GM12878 (cell line): Measurements from ENCODE around the gene CLIP3. TPM values are rescaled to one million over a fixed set of nuclear protein-coding genes. Genes with fewer than 3 reads are reported as not detected.

Experiments used
- ATAC-seq: fragments of 200-7000 bp; cut with Tn5 transposase; 3 replicates; pipeline ENCODE4 v1.9.1; 2020; ENCODE audit warnings: mild to moderate bottlenecking, moderate library complexity
- BruUV-seq: library from RNA; stranded (reverse); fragments of 400-500 nt; replicated peaks from 2 replicates; lab custom pipeline; 2021; lab: Mats Ljungman, UMichigan
- CTCF ChIA-PET: fragments of 300-600 bp; sonication (Branson Sonifier 250); formaldehyde crosslinking; extraction: SDS; loops from one replicate; lab custom pipeline; 2021; ENCODE audit warnings: inconsistent platforms; lab: Yijun Ruan, JAX
- POLR2A ChIA-PET: fragments of 350-600 bp; formaldehyde crosslinking; extraction: SDS; loops from one replicate; lab custom pipeline; 2021; ENCODE audit warnings: inconsistent platforms; lab: Charles Lee
- RAD21 ChIA-PET: fragments of 300-600 bp; sonication (Branson Sonifier 250); formaldehyde crosslinking; loops from one replicate; lab custom pipeline; 2023; ENCODE audit warnings: antibody characterized with exemption; ENCODE audit not compliant: unreplicated experiment; lab: Charles Lee
- SMC1A ChIA-PET: fragments of 300-600 bp; sonication (Branson Sonifier 250); formaldehyde crosslinking; loops from one replicate; lab custom pipeline; 2023; ENCODE audit not compliant: unreplicated experiment, uncharacterized antibody; lab: Charles Lee
- DNase-seq: peaks from one replicate; pipeline ENCODE4 v3.0.0-alpha.2; 2011; ENCODE audit warnings: low read depth, low spot score
- FAIRE-seq: peaks from 3 replicates; lab custom pipeline; 2011; peaks lifted over from hg19 to GRCh38; lab: Jason Lieb, UNC
- H2AFZ ChIP-seq: 2 replicates; pipeline ENCODE4 v1.6.0; 2011; ENCODE audit warnings: low read depth, low read length, control low read depth; ENCODE audit not compliant: control insufficient read depth
- H3K27ac ChIP-seq: 2 replicates; pipeline ENCODE4 v1.5.1; 2011; ENCODE audit warnings: control low read depth; ENCODE audit not compliant: control insufficient read depth, insufficient read depth
- H3K27me3 ChIP-seq, 2 experiments: replicated peaks in 1 of 2; 2 replicates each; pipeline versions ENCODE4 v1.6.0 to v1.6.1; 2011; ENCODE audit warnings: low read length in 1 of 2; ENCODE audit not compliant: control insufficient read depth in 2 of 2, insufficient read depth in 2 of 2
- H3K36me3 ChIP-seq, 2 experiments: 2 replicates each; pipeline ENCODE4 v1.5.1; 2011; ENCODE audit warnings: low read length in 1 of 2; ENCODE audit not compliant: control insufficient read depth in 2 of 2, insufficient read depth in 2 of 2
- H3K4me1 ChIP-seq: 2 replicates; pipeline ENCODE4 v1.6.1; 2011; ENCODE audit warnings: mild to moderate bottlenecking, low read length, moderate library complexity, mixed read lengths; ENCODE audit not compliant: control insufficient read depth, insufficient read depth
- H3K4me2 ChIP-seq: 2 replicates; pipeline ENCODE4 v1.6.0; 2011; ENCODE audit warnings: control low read depth; ENCODE audit not compliant: control insufficient read depth, insufficient read depth
- H3K4me3 ChIP-seq: fragments of 200-600 bp; sonication (generic); 2 replicates; pipeline ENCODE4 v1.5.1; 2016
- H3K79me2 ChIP-seq: 2 replicates; pipeline ENCODE4 v1.6.0; 2011; ENCODE audit warnings: low read length; ENCODE audit not compliant: control insufficient read depth, insufficient read depth
- H3K9ac ChIP-seq: 2 replicates; pipeline ENCODE4 v1.8.0; 2011; ENCODE audit warnings: low read length, control low read depth, mixed read lengths; ENCODE audit not compliant: control insufficient read depth, insufficient read depth
- H3K9me3 ChIP-seq: replicated peaks from 3 replicates; pipeline ENCODE4 v1.5.1; 2011; ENCODE audit warnings: mild to moderate bottlenecking, low read length; ENCODE audit not compliant: control insufficient read depth, insufficient read depth
- H4K20me1 ChIP-seq: 2 replicates; pipeline ENCODE4 v1.6.0; 2011; ENCODE audit not compliant: control insufficient read depth, insufficient read depth
- EP300 ChIP-seq, 2 experiments: fragments of 150-350 bp in 1 of 2; IDR thresholded peaks; 2 replicates each; pipeline ENCODE4 v1.6.1; 2011 to 2012; ENCODE audit warnings: low read depth in 2 of 2, low read length in 2 of 2, borderline replicate concordance in 1 of 2, improper control_type of control experiment in 1 of 2, inconsistent platforms in 1 of 2; ENCODE audit not compliant: control insufficient read depth in 1 of 2
- IKZF2 ChIP-seq, 2 experiments: fragments of 450-650 bp; IDR thresholded peaks; 2 replicates each; pipeline ENCODE4 v1.6.1; 2017; ENCODE audit warnings: mild to moderate bottlenecking in 2 of 2, moderate library complexity in 2 of 2
- MTA3 ChIP-seq: IDR thresholded peaks from 2 replicates; pipeline ENCODE4 v1.6.1; 2012; ENCODE audit warnings: low read length, inconsistent platforms, borderline replicate concordance
- PAX8 ChIP-seq: fragments of 450-650 bp; IDR thresholded peaks from 2 replicates; pipeline ENCODE4 v1.6.1; 2017; ENCODE audit warnings: mild to moderate bottlenecking, moderate library complexity
- RAD51 ChIP-seq: fragments of 450-650 bp; IDR thresholded peaks from 2 replicates; pipeline ENCODE4 v1.6.1; 2016; ENCODE audit warnings: moderate library complexity, mild to moderate bottlenecking, inconsistent platforms
- SMARCA5 ChIP-seq: fragments of 450-650 bp; IDR thresholded peaks from 2 replicates; pipeline ENCODE4 v1.6.1; 2017; ENCODE audit warnings: mild to moderate bottlenecking
- SREBF2 ChIP-seq: IDR thresholded peaks from 2 replicates; pipeline ENCODE4 v1.6.1; 2012; ENCODE audit warnings: mild to moderate bottlenecking, low read length
- STAT1 ChIP-seq: fragments of 450-650 bp; conservative IDR thresholded peaks from 2 replicates; pipeline ENCODE4 v1.6.1; 2014; ENCODE audit warnings: antibody characterized with exemption, mild to moderate bottlenecking
- WGBS: methylation state at CpG from one replicate; pipeline ENCODE4 v1.1.6; 2016; ENCODE audit warnings: low lambda C conversion rate; ENCODE audit not compliant: insufficient replicate concordance, insufficient coverage; ENCODE audit errors: missing lambda C conversion rate; 5-methylcytosine and 5-hydroxymethylcytosine counted together
- in situ Hi-C: fragments of 300-500 bp; cut with MboI; formaldehyde crosslinking; loops from 9 replicates; pipeline ENCODE4 v1.14.3; 2018; ENCODE audit warnings: mixed read lengths
- intact Hi-C: fragments of 100-400 bp; cut with micrococcal nuclease; formaldehyde crosslinking; loops from one replicate; pipeline ENCODE4 v1.14.2; 2022; ENCODE audit not compliant: unreplicated experiment
- polyA plus RNA-seq, 11 experiments: library from polyadenylated mRNA; depleted of rRNA in 4 of 11; unstranded in 6 of 11; stranded (reverse) in 5 of 11; fragments of >200 nt; fragmentation: Nextera tagmentation in 4 of 11; fragmentation: Illumina TruSeq in 1 of 11; extraction: Ambion mirVana in 4 of 11; extraction: Trizol in 1 of 11; gene quantifications; 1 replicate in 1 of 11; 2 replicates in 10 of 11; pipeline versions ENCODE4 v1.2.1 to v1.2.3, GENCODE V29; 2011 to 2016; ENCODE audit warnings: inconsistent platforms in 2 of 11, missing spikeins in 2 of 11, low read depth in 1 of 11
- total RNA-seq, 4 experiments: library from RNA; depleted of rRNA in 3 of 4; stranded (reverse); fragments of >200 nt in 3 of 4; fragmentation: Illumina TruSeq in 1 of 4; extraction: Trizol in 1 of 4; gene quantifications; 2 replicates each; pipeline versions ENCODE4 v1.2.1 to v1.2.3, GENCODE V29; 2013 to 2021
- TF ChIP-seq, protein P1 (sequence below): fragments of 450-650 bp; IDR thresholded peaks from 2 replicates; pipeline ENCODE4 v1.6.1; 2017; ENCODE audit warnings: mild to moderate bottlenecking
- TF ChIP-seq, protein P2 (sequence below): fragments of 450-650 bp; IDR thresholded peaks from 2 replicates; pipeline ENCODE4 v1.6.1; 2017; ENCODE audit warnings: mild to moderate bottlenecking, moderate library complexity

Gene CLIP3
- total and polyA plus RNA-seq, 10 of the 15 experiments (the other 5 are each of a cell fraction or from before 2014, with no cell fraction given) = 0.09 to 2.7 (median 0.45) TPM; not detected in 1

DNA sequence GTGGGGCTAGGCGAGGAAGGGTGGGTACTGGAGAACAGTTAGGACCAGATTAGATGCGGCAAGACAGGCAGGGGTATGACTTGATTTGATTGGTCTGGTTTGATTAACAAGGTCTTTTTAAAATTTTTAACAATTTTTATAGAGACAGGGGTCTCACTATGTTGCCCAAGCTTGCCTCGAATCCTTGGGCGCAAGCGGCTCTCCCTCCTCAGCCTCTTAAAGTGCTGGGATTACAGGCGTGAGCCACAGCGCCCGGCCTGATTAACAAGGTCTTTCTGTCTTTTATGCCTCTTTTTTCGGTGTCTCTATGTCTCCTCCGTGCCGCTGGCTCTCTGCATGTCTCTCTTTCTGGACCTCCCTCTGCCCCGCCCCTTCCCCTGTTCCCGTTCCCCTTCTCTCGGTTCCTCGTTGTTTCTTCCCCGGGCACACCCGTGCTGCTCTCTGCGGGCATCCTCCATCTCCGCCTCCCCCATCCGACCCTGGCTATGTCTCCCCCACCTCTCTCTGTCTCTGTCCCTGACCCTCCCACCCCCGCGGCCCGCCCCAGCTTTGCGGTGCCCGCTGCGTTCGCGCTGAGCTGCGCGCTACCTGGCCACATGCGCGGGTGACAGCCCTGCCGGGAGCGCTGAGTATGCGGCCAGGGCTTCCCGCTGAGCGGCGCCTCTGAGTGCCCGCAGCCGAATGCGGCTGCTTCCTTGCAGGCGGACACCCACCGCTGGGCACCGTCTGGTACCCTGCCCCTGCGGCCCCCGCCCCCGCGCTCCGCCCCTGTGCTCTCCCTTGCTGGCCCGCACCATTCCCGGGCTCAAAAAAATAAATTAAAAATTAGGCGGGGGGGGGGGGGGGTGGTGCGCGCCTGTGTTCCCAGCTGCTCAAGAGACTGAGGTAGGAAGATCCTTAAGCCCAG lies 45.8 kb downstream of the CLIP3 start:
- Histone ChIP-seq H4K20me1 (no peaks in the 10 kb centered on the region), H3K36me3 (no peaks in the 10 kb centered on the region), H3K9me3 (no peaks in the 10 kb centered on the region), H3K4me3 (peak overlapping the region; percentile 47; the same call in 1 of the 2 replicates), H3K79me2 (no peaks in the 10 kb centered on the region), H3K4me1 (no peaks in the 10 kb centered on the region), H3K27me3 (peaks cover 0 to 2% of the 10 kb centered on the region in 2 experiments; a peak in 3 of 4 replicates), H3K4me2 (peak overlapping the region; percentile 62), H3K9ac (no peak overlapping the region; the same call in 1 of the 2 replicates), H2AFZ (no peak overlapping the region; the same call in 1 of the 2 replicates), H3K27ac (no peak overlapping the region)
- no peak for FAIRE-seq
- intact Hi-C loops (no loop called here), in situ Hi-C loops (no loop called here)
- WGBS = 20% methylated on average over 32 of the region's 54 CpGs
- no peak for DNase-seq
- no peak for TF ChIP-seq PAX8
- TF ChIP-seq IKZF2 (IDR thresholded peaks at IDR 0.05) = peak in 1 of 2 experiments; percentile 21; a peak in 1 of 4 replicates
- TF ChIP-seq SMARCA5 = no peak
- no peak for TF ChIP-seq MTA3
- TF ChIP-seq STAT1 = no peak
- BruUV-seq = no TSS peak
- ChIA-PET POLR2A (interaction anchor here (0.6 kb wide), 2 partner anchors 14 to 17 kb away, joined by 3 to 4 read pairs; no protein-coding TSS in a partner anchor), RAD21 (no interaction called here), SMC1A (no interaction called here), CTCF (interaction anchor here (1.0 kb wide), 1 partner anchor 38 kb away, joined by 3 read pairs; no protein-coding TSS in a partner anchor)
- ATAC-seq = peak; percentile 83

DNA sequence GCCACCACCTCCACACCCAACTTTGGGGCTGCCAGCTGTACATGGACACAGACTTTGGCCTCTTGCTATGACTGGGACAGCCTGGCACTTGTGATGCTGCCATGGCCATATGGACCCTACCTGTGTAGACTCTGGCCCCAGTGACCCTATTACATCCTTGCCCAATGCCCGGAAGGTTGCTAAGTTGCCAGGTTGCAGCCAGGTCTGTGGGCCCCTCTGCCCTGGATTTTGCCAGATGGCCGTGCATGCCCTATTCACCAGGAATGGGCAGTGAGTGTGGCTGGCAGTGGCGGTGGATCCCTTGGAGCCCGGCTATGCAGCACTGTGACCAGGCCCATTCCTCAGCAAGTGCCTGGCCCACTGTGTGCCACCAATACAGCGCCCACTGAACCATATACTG lies 46.6 kb downstream of the CLIP3 start:
- ATAC-seq = no peak
- intact Hi-C loops (no loop called here), in situ Hi-C loops (no loop called here)
- no peak overlapping the region for H3K4me2 ChIP-seq
- SMC1A ChIA-PET = no interaction called here
- H3K4me1 ChIP-seq = no peaks in the 10 kb centered on the region
- no peaks in the 10 kb centered on the region for H3K9me3 ChIP-seq
- peaks cover 0 to 2% of the 10 kb centered on the region in 2 experiments; a peak in 3 of 4 replicates for H3K27me3 ChIP-seq
- RAD21 ChIA-PET = no interaction called here
- H3K4me3 ChIP-seq = no peak overlapping the region
- CTCF ChIA-PET = no interaction called here
- no peak for FAIRE-seq
- no peak for DNase-seq
- TF ChIP-seq EP300 (IDR thresholded peaks at IDR 0.05; ENCODE audit: borderline replicate concordance in 1 of 2, control insufficient read depth in 1 of 2, low read depth in 2 of 2, low read length in 2 of 2) = no peak
- no peak for TF ChIP-seq RAD51
- no peak for TF ChIP-seq STAT1
- TF ChIP-seq, protein P1, sequence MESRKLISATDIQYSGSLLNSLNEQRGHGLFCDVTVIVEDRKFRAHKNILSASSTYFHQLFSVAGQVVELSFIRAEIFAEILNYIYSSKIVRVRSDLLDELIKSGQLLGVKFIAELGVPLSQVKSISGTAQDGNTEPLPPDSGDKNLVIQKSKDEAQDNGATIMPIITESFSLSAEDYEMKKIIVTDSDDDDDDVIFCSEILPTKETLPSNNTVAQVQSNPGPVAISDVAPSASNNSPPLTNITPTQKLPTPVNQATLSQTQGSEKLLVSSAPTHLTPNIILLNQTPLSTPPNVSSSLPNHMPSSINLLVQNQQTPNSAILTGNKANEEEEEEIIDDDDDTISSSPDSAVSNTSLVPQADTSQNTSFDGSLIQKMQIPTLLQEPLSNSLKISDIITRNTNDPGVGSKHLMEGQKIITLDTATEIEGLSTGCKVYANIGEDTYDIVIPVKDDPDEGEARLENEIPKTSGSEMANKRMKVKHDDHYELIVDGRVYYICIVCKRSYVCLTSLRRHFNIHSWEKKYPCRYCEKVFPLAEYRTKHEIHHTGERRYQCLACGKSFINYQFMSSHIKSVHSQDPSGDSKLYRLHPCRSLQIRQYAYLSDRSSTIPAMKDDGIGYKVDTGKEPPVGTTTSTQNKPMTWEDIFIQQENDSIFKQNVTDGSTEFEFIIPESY = no peak
- TF ChIP-seq, protein P2, sequence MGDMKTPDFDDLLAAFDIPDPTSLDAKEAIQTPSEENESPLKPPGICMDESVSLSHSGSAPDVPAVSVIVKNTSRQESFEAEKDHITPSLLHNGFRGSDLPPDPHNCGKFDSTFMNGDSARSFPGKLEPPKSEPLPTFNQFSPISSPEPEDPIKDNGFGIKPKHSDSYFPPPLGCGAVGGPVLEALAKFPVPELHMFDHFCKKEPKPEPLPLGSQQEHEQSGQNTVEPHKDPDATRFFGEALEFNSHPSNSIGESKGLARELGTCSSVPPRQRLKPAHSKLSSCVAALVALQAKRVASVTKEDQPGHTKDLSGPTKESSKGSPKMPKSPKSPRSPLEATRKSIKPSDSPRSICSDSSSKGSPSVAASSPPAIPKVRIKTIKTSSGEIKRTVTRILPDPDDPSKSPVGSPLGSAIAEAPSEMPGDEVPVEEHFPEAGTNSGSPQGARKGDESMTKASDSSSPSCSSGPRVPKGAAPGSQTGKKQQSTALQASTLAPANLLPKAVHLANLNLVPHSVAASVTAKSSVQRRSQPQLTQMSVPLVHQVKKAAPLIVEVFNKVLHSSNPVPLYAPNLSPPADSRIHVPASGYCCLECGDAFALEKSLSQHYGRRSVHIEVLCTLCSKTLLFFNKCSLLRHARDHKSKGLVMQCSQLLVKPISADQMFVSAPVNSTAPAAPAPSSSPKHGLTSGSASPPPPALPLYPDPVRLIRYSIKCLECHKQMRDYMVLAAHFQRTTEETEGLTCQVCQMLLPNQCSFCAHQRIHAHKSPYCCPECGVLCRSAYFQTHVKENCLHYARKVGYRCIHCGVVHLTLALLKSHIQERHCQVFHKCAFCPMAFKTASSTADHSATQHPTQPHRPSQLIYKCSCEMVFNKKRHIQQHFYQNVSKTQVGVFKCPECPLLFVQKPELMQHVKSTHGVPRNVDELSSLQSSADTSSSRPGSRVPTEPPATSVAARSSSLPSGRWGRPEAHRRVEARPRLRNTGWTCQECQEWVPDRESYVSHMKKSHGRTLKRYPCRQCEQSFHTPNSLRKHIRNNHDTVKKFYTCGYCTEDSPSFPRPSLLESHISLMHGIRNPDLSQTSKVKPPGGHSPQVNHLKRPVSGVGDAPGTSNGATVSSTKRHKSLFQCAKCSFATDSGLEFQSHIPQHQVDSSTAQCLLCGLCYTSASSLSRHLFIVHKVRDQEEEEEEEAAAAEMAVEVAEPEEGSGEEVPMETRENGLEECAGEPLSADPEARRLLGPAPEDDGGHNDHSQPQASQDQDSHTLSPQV = no peak
- TF ChIP-seq SREBF2 = no peak
- POLR2A ChIA-PET = no interaction called here
- BruUV-seq = no TSS peak
- no peak overlapping the region for H2AFZ ChIP-seq
- WGBS = 60% methylated on average over 5 of the region's 5 CpGs
- no peaks in the 10 kb centered on the region for H3K79me2 ChIP-seq
- no peaks in the 10 kb centered on the region for H3K36me3 ChIP-seq
- H3K9ac ChIP-seq = no peak overlapping the region
- no peaks in the 10 kb centered on the region for H4K20me1 ChIP-seq
- no peak overlapping the region for H3K27ac ChIP-seq
